HG03457 (cell line): Measurements from ENCODE around the gene PLXDC2.
"Not testable (repeated sequence)": the region's sequence is repeated elsewhere in the genome, so short reads cannot be mapped to it uniquely, and the experiment has no call there.

Experiments used
- ATAC-seq: cut with Tn5 transposase; IDR thresholded peaks from one replicate; pipeline ENCODE4 v1.9.1; 2021; ENCODE audit warnings: moderate number of reproducible peaks; ENCODE audit not compliant: unreplicated experiment

PLXDC2 gene

DNA sequence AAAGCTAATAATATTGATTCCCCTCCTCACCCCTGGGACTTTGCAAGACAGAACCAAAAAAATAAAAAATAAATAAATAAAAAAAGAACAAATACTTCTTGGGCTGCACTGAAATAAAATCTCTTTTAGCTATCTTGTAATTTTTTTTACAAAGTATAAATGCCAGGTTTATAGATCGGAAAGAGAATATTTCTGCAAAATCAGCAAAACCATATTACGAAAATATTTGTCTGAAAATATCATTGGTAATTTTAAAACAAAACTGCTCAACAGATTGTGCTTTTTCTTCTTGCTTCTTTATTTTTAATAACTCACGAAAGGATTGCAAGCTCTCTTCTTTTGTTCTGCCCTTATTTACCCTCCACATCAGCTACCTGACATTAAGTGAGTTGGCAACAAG is 213.3 kb downstream of the PLXDC2 start:
- ATAC-seq = no peak

DNA sequence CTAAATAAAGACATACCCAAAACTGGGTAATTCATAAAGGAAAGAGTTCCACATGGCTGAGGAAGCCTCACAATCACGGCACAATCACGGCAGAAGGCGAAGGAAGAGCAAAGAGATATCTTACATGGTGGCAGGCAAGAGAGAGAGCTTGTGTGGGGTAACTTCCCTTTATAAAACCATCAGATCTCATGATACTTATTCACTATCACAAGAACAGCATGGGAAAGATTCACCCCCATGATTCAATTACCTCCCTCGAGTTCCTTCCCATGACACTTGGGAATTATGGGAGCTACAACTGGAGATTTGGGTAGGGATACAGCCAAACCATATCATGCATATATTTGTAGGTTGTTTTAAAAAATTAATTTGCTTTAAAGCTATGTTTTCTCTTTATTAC is 217.2 kb downstream of the PLXDC2 start:
- no peak for ATAC-seq

- ATAC-seq = no peak
Observed at GRCh38 chr10:20034732-20035131, 218.5 kb downstream of the PLXDC2 start.

DNA sequence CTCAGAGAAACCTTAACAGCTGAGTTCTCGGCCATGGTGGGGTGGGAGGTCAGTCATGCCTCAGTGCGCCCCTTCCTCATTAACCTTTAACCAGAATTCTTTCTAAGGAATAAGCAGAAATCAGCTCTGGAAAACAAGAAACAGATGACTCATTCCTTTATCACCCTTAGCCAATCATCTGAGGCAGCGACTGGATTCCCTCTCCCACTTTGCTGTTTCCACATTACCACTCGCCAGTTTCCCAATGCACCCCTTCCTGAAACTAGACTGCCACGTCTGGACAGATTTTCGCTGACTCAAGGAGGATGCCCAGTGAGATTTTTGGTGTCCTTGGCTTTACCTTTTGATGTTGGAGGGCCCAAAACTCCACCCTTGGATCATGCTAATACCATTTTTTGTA is 223.8 kb downstream of the PLXDC2 start:
- no peak for ATAC-seq

- ATAC-seq = no peak
Observed at GRCh38 chr10:20041931-20042330, 225.7 kb downstream of the PLXDC2 start.

DNA sequence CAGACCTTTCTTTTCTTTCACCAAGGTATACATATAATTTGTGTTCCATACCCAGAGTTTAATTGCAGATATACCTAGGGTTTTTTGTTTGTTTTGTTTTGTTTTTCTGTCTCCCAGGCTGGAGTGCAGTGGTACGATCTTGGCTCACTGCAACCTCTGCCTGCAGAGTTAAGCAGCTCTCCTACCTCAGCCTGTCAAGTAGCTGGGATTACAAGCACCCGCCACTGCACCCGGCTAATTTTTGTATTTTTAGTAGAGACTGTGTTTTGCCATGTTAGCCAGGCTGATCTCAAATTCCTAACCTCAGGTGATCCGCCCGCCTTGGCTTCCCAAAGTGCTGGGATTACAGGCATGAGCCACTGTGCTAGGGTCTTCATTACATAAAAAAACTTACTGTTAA is 228.9 kb downstream of the PLXDC2 start:
- not testable (repeated sequence) for ATAC-seq

GRCh38 chr10:20048161-20048560 is 231.9 kb downstream of the PLXDC2 start:
- ATAC-seq = no peak

DNA sequence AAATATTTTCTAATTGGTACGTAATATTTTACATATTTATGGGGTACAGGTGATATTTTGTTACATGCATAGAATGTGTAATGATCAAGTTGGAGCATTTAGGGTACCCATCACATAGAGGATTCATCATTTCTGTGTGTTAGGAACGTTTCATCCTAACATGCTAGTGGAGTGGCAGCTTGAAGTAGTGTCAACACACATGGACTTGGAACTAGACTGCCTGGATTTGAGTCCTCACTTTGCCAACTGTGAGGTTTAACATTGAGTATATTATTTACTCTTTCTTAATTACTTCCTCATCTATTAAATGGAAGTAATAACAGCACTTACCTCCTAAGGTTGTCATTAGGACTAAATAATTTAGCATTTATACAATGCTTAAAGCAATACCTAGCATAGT is 241.9 kb downstream of the PLXDC2 start:
- ATAC-seq = no peak

DNA sequence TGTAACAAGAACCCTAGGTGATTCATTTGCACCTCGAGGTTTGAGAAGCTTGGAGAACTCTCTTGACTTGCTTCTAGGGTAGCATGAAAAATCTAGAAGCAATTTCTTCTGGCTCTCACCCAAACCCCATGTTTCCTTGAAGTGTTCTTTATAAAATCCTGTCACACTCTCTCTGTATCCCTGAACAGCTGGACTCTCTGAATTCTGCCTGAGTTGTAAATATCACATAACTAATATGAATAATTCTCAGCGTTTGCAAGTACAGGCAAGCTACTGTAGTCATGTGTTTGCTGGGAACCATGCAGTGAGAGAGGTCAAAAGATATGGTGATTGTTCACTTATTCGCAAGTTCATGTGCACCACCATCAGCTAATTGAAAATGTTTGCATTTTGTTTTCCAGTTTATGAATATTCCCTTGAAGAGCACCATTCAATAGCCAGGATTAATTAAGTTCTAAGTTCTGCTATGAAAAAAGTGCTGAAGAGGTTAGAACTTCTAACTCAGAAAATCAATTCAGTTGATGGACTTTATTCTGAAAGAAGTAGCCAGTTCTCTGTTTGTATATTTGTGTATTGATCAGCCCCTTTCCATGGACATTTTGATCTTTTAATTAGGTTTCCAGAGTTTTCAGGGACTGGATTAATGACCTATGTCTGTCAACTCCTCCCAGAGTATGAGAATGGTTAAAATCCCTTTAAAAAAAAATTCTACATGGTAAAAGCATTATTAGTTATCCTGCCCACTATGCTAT is 243.0 kb downstream of the PLXDC2 start:
- no peak for ATAC-seq

GRCh38 chr10:20065814-20066213 is 249.6 kb downstream of the PLXDC2 start:
- ATAC-seq = no peak

- ATAC-seq = no peak
Observed at GRCh38 chr10:20073167-20073566, 256.9 kb downstream of the PLXDC2 start.

GRCh38 chr10:20075713-20076112 is 259.5 kb downstream of the PLXDC2 start:
- ATAC-seq = no peak

GRCh38 chr10:20084451-20084850 is 268.2 kb downstream of the PLXDC2 start:
- ATAC-seq = no peak

- ATAC-seq = no peak
Observed at GRCh38 chr10:20085115-20085514, 268.9 kb downstream of the PLXDC2 start.

- no peak for ATAC-seq
Observed at GRCh38 chr10:20087353-20087752, 271.1 kb downstream of the PLXDC2 start.

DNA sequence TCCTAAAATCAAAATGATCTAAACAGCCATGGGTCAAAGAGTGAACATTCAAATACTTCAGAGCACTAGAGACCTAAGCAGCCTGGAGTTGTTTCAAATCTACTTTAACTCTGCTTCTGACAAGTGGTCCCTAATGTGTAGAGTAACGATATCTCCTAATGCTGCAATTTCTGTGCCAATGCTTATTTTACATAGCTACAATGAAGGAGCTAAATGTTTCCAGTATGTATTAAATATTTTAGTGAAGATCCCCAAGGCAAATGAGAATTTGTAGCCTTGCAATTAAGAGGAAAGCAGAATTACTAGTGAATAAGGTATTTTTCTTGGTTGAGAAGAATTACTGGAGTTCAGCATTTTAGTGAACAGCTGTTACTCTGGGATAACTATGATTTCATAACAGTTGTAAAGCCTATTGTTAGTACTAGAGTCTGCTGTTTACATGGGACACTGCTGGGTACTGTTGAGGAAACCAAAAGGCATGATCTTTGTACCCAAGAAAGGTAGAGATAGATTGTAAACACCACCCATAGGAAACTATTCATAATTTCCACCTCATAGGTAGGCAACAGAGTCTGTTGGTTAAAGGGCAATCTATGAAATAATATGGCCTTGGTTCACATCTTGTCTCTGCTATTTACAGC is 271.9 kb downstream of the PLXDC2 start:
- ATAC-seq = no peak

DNA sequence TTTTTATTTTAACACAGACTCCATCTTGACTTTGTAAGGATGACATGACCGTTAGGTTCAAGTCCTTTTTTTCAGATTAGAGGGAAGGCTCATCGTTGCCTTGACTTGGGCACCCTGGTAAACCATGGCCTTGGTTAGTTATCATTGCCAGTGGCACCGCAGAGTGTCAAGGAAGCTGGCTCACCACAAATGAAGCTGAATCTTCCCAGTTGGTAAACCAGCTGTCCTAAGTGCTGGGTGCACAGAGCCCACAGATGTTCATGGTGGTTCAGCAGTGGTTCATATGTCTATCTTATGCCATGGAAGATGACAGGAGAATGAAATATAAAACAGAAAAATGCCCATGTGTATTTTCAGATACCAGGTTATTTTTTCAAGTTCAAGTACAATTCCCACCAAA is 273.6 kb downstream of the PLXDC2 start:
- no peak for ATAC-seq

- ATAC-seq = no peak
Observed at GRCh38 chr10:20090831-20091230, 274.6 kb downstream of the PLXDC2 start.

- ATAC-seq = no peak
Observed at GRCh38 chr10:20091698-20092097, 275.5 kb downstream of the PLXDC2 start.

- no peak for ATAC-seq
Observed at GRCh38 chr10:20093600-20093999, 277.4 kb downstream of the PLXDC2 start.

DNA sequence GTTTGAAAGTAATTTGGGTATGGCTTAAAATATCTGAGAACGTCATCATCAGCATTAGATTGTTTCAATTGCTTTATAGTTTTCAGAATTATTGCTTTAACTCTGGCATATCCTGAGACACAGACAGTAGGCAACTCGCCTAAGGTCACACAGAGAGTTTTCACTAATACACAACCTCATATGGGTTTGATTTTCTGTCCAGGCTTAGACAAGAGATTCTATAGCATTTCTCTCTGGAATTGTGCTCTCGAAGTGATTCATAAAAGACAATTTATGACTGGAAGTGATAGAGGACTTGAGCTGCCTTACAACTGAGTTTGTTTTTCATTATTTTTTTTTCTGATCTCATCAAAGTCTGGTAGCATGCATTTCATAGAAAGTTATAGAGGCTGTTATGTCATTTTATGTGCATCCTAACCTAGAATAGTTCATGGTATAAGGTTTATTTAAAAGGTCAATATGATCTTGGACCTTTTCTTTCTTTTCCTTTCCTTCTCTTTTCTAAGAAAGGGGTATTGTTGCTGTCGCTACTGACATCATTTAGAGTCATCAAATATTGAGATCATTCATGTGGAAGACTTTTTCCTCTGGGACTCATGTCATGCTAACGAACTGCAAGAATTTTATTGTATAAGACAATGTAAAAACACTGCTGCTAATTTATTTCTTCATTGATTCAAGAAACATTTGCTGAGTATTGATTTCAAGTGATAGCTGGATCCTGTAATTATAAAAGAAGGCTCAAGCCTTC is 278.2 kb downstream of the PLXDC2 start:
- ATAC-seq = no peak

GRCh38 chr10:20100171-20100570 is 283.9 kb downstream of the PLXDC2 start:
- no peak for ATAC-seq
